NAMALWA (cell line): ENCODE measurements around the gene GPRC5A.

ENCODE experiments used
- DNase-seq: peaks from one replicate; pipeline ENCODE4 v3.0.0-alpha.2; 2015; ENCODE audit warnings: low spot score

The GPRC5A gene

GRCh38 chr12:12941450-12942350 lies 50.3 kb downstream of the GPRC5A start:
- DNase-seq, result no peak

GRCh38 chr12:12943586-12944260 lies 52.4 kb downstream of the GPRC5A start:
- no peak for DNase-seq

GRCh38 chr12:12945591-12945990 lies 54.2 kb downstream of the GPRC5A start:
- no peak for DNase-seq

GRCh38 chr12:12946686-12947355 lies 55.5 kb downstream of the GPRC5A start:
- no peak for DNase-seq

GRCh38 chr12:12947902-12948301 lies 56.5 kb downstream of the GPRC5A start:
- no peak for DNase-seq

- no peak for DNase-seq
Measured at GRCh38 chr12:12951504-12951903, 60.1 kb downstream of the GPRC5A start.

GRCh38 chr12:12952036-12952435 lies 60.7 kb downstream of the GPRC5A start, which contains the start of gene GPRC5D:
Gene GPRC5D (minus strand): TSS chr12:12952170. CDS start chr12:12950384, 1,786 bp downstream.
- no peak for DNase-seq

GRCh38 chr12:12954356-12954755 lies 63.0 kb downstream of the GPRC5A start:
- DNase-seq, result no peak

GRCh38 chr12:12954878-12955625 lies 63.7 kb downstream of the GPRC5A start:
- no peak for DNase-seq

- no peak for DNase-seq
Measured at GRCh38 chr12:12958886-12959285, 67.5 kb downstream of the GPRC5A start.

- DNase-seq, result no peak
Measured at GRCh38 chr12:12960639-12961209, 69.4 kb downstream of the GPRC5A start.

GRCh38 chr12:12964255-12964654 lies 72.9 kb downstream of the GPRC5A start:
- DNase-seq, result no peak

- DNase-seq, result no peak
Measured at GRCh38 chr12:12965836-12966235, 74.5 kb downstream of the GPRC5A start.
